ENCODE data around the gene LMO1. TPM values are rescaled to one million over a fixed set of nuclear protein-coding genes. Genes with fewer than 3 reads are reported as not detected.

The LMO1 gene
- total and polyA plus RNA-seq, 3 donors from 2014 or later = 1.3 to 1.5 TPM; not detected in 1

GRCh38 chr11:8294251-8294935 lies 30.7 kb upstream of the LMO1 start:
- H3K4me3 ChIP-seq = no peak overlapping the region
- WGBS, 2 donors = 96% methylated on average over 8 of the region's 8 CpGs
- H3K9me3 ChIP-seq = no peaks in the 10 kb centered on the region
- no peaks in the 10 kb centered on the region for H3K27me3 ChIP-seq
- intact Hi-C loops (cut with DNase I; ENCODE audit: low total_unique reads) = no loop called here
- no peaks in the 10 kb centered on the region for H3K4me1 ChIP-seq
- DNase-seq = no peak
- no peaks in the 10 kb centered on the region for H3K36me3 ChIP-seq (ENCODE audit: low read depth, missing control alignments)
- TF ChIP-seq POLR2A (IDR thresholded peaks at IDR 0.05) (no peak), CTCF (IDR thresholded peaks at IDR 0.05) (no peak)
- H3K27ac ChIP-seq = no peak overlapping the region

GRCh38 chr11:8293171-8293570 lies 29.5 kb upstream of the LMO1 start:
- 87 to 88% methylated on average over 7 of the region's 7 CpGs for WGBS, 2 donors
- H3K36me3 ChIP-seq (ENCODE audit: low read depth, missing control alignments) = no peaks in the 10 kb centered on the region
- no peaks in the 10 kb centered on the region for H3K27me3 ChIP-seq
- intact Hi-C loops (cut with DNase I; ENCODE audit: low total_unique reads) = no loop called here
- no peaks in the 10 kb centered on the region for H3K9me3 ChIP-seq
- no peak overlapping the region for H3K4me3 ChIP-seq
- TF ChIP-seq POLR2A (IDR thresholded peaks at IDR 0.05) (no peak), CTCF (IDR thresholded peaks at IDR 0.05) (no peak)
- no peak overlapping the region for H3K27ac ChIP-seq
- no peak for DNase-seq
- H3K4me1 ChIP-seq = no peaks in the 10 kb centered on the region

- TF ChIP-seq CTCF (IDR thresholded peaks at IDR 0.05) (no peak), POLR2A (IDR thresholded peaks at IDR 0.05) (no peak)
- Histone ChIP-seq H3K9me3 (no peaks in the 10 kb centered on the region), H3K4me1 (no peaks in the 10 kb centered on the region), H3K36me3 (ENCODE audit: low read depth, missing control alignments) (no peaks in the 10 kb centered on the region), H3K4me3 (no peak overlapping the region), H3K27ac (no peak overlapping the region), H3K27me3 (no peaks in the 10 kb centered on the region)
- DNase-seq = no peak
- WGBS, 2 donors = 84 to 91% methylated on average over 10 of the region's 10 CpGs
- intact Hi-C loops (cut with DNase I; ENCODE audit: low total_unique reads) = no loop called here
These were observed 28.7 kb upstream of the LMO1 start for GRCh38 chr11:8292351-8292750.

GRCh38 chr11:8291421-8292350 lies 28.0 kb upstream of the LMO1 start:
- no peaks in the 10 kb centered on the region for H3K36me3 ChIP-seq (ENCODE audit: low read depth, missing control alignments)
- no peaks in the 10 kb centered on the region for H3K4me1 ChIP-seq
- TF ChIP-seq CTCF (IDR thresholded peaks at IDR 0.05) (no peak), POLR2A (IDR thresholded peaks at IDR 0.05) (no peak)
- H3K27me3 ChIP-seq = no peaks in the 10 kb centered on the region
- intact Hi-C loops (cut with DNase I; ENCODE audit: low total_unique reads) = no loop called here
- WGBS, 2 donors = 82 to 90% methylated on average over 4 to 11 of the region's 11 CpGs
- no peak overlapping the region for H3K4me3 ChIP-seq
- DNase-seq = no peak
- H3K27ac ChIP-seq = no peak overlapping the region
- H3K9me3 ChIP-seq = no peaks in the 10 kb centered on the region

All from testis (tissue), 3 donors.